K562 (cell line): Measurements from ENCODE around the gene TRIM65. TPM values are rescaled to one million over a fixed set of nuclear protein-coding genes. Genes with fewer than 3 reads are reported as not detected.

ENCODE experiments used
- CAMTA2 ChIP-seq: fragments of 250-450 bp; sonication (Bioruptor Pico); conservative IDR thresholded peaks from 2 replicates; pipeline ENCODE4 v1.5.1; 2022
- CBX1 ChIP-seq: sonication (generic); IDR thresholded peaks from 2 replicates; pipeline ENCODE4 v1.6.1; 2016; ENCODE audit warnings: antibody characterized with exemption, low read depth, mild to moderate bottlenecking
- CREM ChIP-seq: IDR thresholded peaks from 2 replicates; pipeline ENCODE4 v1.6.1; 2014; ENCODE audit warnings: antibody characterized with exemption, low read depth
- E2F6 ChIP-seq, 2 experiments: IDR thresholded peaks; 2 replicates each; pipeline ENCODE4 v1.6.1; 2011; ENCODE audit warnings: borderline replicate concordance in 1 of 2, control low read depth in 1 of 2, low read depth in 1 of 2, low read length in 1 of 2, mild to moderate bottlenecking in 1 of 2, mixed read lengths in 1 of 2, moderate library complexity in 1 of 2; ENCODE audit not compliant: insufficient read depth in 1 of 2, insufficient read length in 1 of 2, poor library complexity in 1 of 2, severe bottlenecking in 1 of 2; ENCODE audit errors: extremely low read depth in 1 of 2
- EWSR1 ChIP-seq: fragments of 450-650 bp; IDR thresholded peaks from 2 replicates; pipeline ENCODE4 v1.6.1; 2018; ENCODE audit warnings: borderline replicate concordance, mild to moderate bottlenecking, low read depth, moderate library complexity; ENCODE audit not compliant: partially characterized antibody
- FOSL1 ChIP-seq: fragments of 200-800 bp; sonication (Bioruptor generic); conservative IDR thresholded peaks from 2 replicates; pipeline ENCODE4 v1.6.1; 2016; ENCODE audit warnings: missing genetic modification characterization, missing compliant biosample characterization
- HES1 ChIP-seq: fragments of 450-650 bp; IDR thresholded peaks from 2 replicates; pipeline ENCODE4 v1.6.1; 2016; ENCODE audit warnings: low read depth, mild to moderate bottlenecking, moderate library complexity
- JUND ChIP-seq, 2 experiments: IDR thresholded peaks; 2 replicates in 1 of 2; 3 replicates in 1 of 2; pipeline ENCODE4 v1.6.1; 2011; ENCODE audit warnings: borderline replicate concordance in 2 of 2, low read depth in 2 of 2, low read length in 2 of 2, improper control_type of control experiment in 1 of 2, missing biosample characterization in 1 of 2, missing genetic modification characterization in 1 of 2, missing genetic modification reagents in 1 of 2
- KDM1A ChIP-seq, 2 experiments: fragments of 450-650 bp; IDR thresholded peaks; 2 replicates each; pipeline ENCODE4 v1.6.1; 2016; ENCODE audit warnings: mild to moderate bottlenecking in 2 of 2
- KLF1 ChIP-seq: fragments of 450-650 bp; IDR thresholded peaks from 2 replicates; pipeline ENCODE4 v1.6.1; 2016; ENCODE audit warnings: missing genetic modification characterization, missing compliant biosample characterization
- NFE2L1 ChIP-seq: fragments of 450-650 bp; IDR thresholded peaks from 2 replicates; pipeline ENCODE4 v1.6.1; 2016; ENCODE audit warnings: missing genetic modification characterization, low read depth, mild to moderate bottlenecking, missing compliant biosample characterization, moderate library complexity, borderline replicate concordance
- OTX1 ChIP-seq: fragments of 450-650 bp; formaldehyde crosslinking; IDR thresholded peaks from 2 replicates; pipeline ENCODE4 v1.4.0; 2022; ENCODE audit warnings: mild to moderate bottlenecking
- PCBP2 ChIP-seq: fragments of 200-400 bp; formaldehyde crosslinking; IDR thresholded peaks from 2 replicates; pipeline ENCODE4 v1.6.1; 2018; ENCODE audit warnings: low read length, low read depth, mild to moderate bottlenecking, moderate library complexity; ENCODE audit not compliant: poor library complexity, severe bottlenecking
- RBM39 ChIP-seq: fragments of 200-400 bp; formaldehyde crosslinking; optimal IDR thresholded peaks from 2 replicates; pipeline ENCODE3; 2018; ENCODE audit warnings: low read depth, low read length
- TAL1 ChIP-seq: fragments of 450-650 bp; IDR thresholded peaks from 2 replicates; pipeline ENCODE4 v1.6.1; 2016; ENCODE audit warnings: mild to moderate bottlenecking
- TOE1 ChIP-seq, 2 experiments: fragments of 450-650 bp in 1 of 2; sonication (generic) in 1 of 2; formaldehyde crosslinking in 1 of 2; IDR thresholded peaks; 2 replicates each; pipeline versions ENCODE4 v1.7.1 to v1.8.0; 2016 to 2022; ENCODE audit warnings: borderline replicate concordance in 2 of 2, mild to moderate bottlenecking in 2 of 2, antibody characterized with exemption in 1 of 2, inconsistent platforms in 1 of 2, low read depth in 1 of 2, missing genetic modification reagents in 1 of 2, moderate library complexity in 1 of 2
- ZNF24 ChIP-seq: fragments of 450-650 bp; IDR thresholded peaks from 2 replicates; pipeline ENCODE4 v1.6.1; 2016
- ZNF41 ChIP-seq: fragments of 250-450 bp; sonication (Bioruptor Pico); conservative IDR thresholded peaks from 2 replicates; pipeline ENCODE4 v1.4.0; 2020; ENCODE audit warnings: mild to moderate bottlenecking
- polyA plus RNA-seq, 8 experiments: library from polyadenylated mRNA; depleted of rRNA in 4 of 8; stranded (reverse) in 5 of 8; unstranded in 3 of 8; fragments of >200 nt; fragmentation: Nextera tagmentation in 2 of 8; fragmentation: Illumina TruSeq in 1 of 8; extraction: Ambion mirVana in 2 of 8; extraction: Trizol in 1 of 8; gene quantifications; 2 replicates each; pipeline versions ENCODE4 v1.2.1 to v1.2.3, GENCODE V29; 2011 to 2014; ENCODE audit warnings: inconsistent platforms in 1 of 8, missing spikeins in 1 of 8
- total RNA-seq, 7 experiments: library from RNA; depleted of rRNA in 6 of 7; stranded (reverse); fragments of >200 nt in 6 of 7; fragmentation: Illumina TruSeq in 2 of 7; extraction: Trizol in 2 of 7; gene quantifications; 2 replicates each; pipeline versions ENCODE4 v1.2.1 to v1.2.3, GENCODE V29; 2011 to 2021; ENCODE audit warnings: low replicate concordance in 1 of 7
- TF ChIP-seq, protein P1 (sequence below): fragments of 450-650 bp; formaldehyde crosslinking; IDR thresholded peaks from 2 replicates; pipeline ENCODE4 v1.4.0; 2020; ENCODE audit warnings: mild to moderate bottlenecking, moderate library complexity
- TF ChIP-seq, protein P2 (sequence below): fragments of 450-650 bp; formaldehyde crosslinking; IDR thresholded peaks from 2 replicates; pipeline ENCODE4 v1.4.0; 2020; ENCODE audit warnings: mild to moderate bottlenecking, moderate library complexity

Gene TRIM65
- total and polyA plus RNA-seq, 9 of the 15 experiments (the other 6 are each of a cell fraction or from before 2014, with no cell fraction given): 2.8 to 45.7 (median 22.9) TPM

DNA sequence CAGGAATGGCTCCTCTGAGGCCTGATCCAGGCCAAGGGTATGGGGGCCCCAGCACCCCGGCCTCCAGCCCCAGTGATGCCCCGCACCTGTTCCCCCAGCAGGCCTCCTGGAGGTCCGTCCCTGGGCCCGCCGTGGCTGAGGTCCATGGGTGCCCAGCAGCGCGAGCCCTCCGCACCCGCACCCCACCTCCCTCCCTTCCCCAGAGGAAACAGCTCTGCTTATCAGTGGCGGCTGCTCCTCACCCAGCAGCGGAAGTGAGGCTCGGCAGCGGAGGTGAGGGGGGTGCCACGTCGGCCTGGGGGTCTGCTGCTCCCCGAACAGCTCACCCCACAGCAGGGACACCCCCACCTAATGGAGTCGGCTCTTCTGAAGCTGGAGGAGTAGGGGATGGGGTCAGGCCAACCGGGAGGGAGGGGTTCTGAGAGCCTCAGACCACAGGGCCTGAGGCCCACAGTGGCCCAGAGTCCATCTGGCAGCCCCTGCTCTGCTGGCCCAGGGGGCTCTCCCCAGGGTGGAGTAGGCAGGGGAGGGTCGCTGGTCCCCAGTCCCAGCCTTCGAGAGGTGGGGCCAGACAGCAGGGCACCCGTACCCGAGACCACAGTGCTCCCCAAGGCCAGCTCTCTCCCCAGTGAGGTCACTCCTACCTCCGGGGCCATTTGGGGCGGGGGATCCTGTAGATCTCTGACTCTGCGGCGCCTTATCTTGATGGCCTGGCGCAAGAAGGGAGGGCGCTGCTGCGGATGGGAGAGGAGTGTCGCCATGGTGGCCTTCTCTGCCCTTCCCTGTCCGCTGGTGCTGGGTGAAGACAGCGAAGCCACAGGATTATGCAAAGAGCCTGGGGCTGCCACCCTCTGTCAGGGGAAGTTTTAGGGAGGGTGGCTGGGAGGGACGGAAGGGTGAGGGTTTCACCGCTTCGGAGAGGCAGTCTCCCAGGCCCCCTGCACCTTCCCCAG lies 52.9 kb downstream of the TRIM65 start, which contains the start of gene UNC13D (continued):
- TF ChIP-seq, protein P1, sequence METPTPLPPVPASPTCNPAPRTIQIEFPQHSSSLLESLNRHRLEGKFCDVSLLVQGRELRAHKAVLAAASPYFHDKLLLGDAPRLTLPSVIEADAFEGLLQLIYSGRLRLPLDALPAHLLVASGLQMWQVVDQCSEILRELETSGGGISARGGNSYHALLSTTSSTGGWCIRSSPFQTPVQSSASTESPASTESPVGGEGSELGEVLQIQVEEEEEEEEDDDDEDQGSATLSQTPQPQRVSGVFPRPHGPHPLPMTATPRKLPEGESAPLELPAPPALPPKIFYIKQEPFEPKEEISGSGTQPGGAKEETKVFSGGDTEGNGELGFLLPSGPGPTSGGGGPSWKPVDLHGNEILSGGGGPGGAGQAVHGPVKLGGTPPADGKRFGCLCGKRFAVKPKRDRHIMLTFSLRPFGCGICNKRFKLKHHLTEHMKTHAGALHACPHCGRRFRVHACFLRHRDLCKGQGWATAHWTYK (CRISPR knock-in tag): peak; percentile 39
- no peak; the same call in 1 of the 2 replicates for TF ChIP-seq FOSL1 (tag)
- TF ChIP-seq KDM1A (IDR thresholded peaks at IDR 0.05): peak in 1 of 2 experiments; percentile 24; a peak in 1 of 4 replicates
- TF ChIP-seq ZNF41 (CRISPR knock-in tag): no peak
- TF ChIP-seq KLF1 (tag): no peak
- no peak for TF ChIP-seq NFE2L1 (tag)
- TF ChIP-seq E2F6 (IDR thresholded peaks at IDR 0.05; ENCODE audit: borderline replicate concordance in 1 of 2, extremely low read depth in 1 of 2, insufficient read depth in 1 of 2, insufficient read length in 1 of 2, low read depth in 1 of 2, low read length in 1 of 2, poor library complexity in 1 of 2, severe bottlenecking in 1 of 2): peak in 1 of 2 experiments; percentile 23
- no peak for TF ChIP-seq RBM39
- TF ChIP-seq CREM: peak; percentile 76
- TF ChIP-seq, protein P2, sequence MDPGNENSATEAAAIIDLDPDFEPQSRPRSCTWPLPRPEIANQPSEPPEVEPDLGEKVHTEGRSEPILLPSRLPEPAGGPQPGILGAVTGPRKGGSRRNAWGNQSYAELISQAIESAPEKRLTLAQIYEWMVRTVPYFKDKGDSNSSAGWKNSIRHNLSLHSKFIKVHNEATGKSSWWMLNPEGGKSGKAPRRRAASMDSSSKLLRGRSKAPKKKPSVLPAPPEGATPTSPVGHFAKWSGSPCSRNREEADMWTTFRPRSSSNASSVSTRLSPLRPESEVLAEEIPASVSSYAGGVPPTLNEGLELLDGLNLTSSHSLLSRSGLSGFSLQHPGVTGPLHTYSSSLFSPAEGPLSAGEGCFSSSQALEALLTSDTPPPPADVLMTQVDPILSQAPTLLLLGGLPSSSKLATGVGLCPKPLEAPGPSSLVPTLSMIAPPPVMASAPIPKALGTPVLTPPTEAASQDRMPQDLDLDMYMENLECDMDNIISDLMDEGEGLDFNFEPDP (CRISPR knock-in tag): no peak
- peak; percentile 68; the same call in 1 of the 2 replicates for TF ChIP-seq OTX1 (CRISPR knock-in tag)
- 0 out of 2 replicates have a peak, but pooled peaks have one; percentile 42 for TF ChIP-seq HES1
- TF ChIP-seq JUND (IDR thresholded peaks at IDR 0.05; ENCODE audit: borderline replicate concordance, low read depth, low read length): peak; percentile 86
- TF ChIP-seq JUND (tag; IDR thresholded peaks at IDR 0.05; ENCODE audit: borderline replicate concordance, low read depth, low read length): peak; percentile 73; the same call in 2 of the 3 replicates
- no peak for TF ChIP-seq EWSR1
- no peak for TF ChIP-seq PCBP2
- no peak for TF ChIP-seq TAL1
- no peak for TF ChIP-seq ZNF24
- peak; percentile 47; the same call in 1 of the 2 replicates for TF ChIP-seq TOE1 (IDR thresholded peaks at IDR 0.05; ENCODE audit: borderline replicate concordance)
- TF ChIP-seq TOE1 (CRISPR knock-in tag; IDR thresholded peaks at IDR 0.05; ENCODE audit: borderline replicate concordance, low read depth): no peak
- 0 out of 2 replicates have a peak, but pooled peaks have one; percentile 29 for TF ChIP-seq CBX1
- TF ChIP-seq CAMTA2: no peak
